Kasumi-1 (cell line): Measurements from ENCODE around the gene IFNL4.
"Not testable (repeated sequence)": the region's sequence is repeated elsewhere in the genome, so short reads cannot be mapped to it uniquely, and the experiment has no call there.

Experiments
- DNase-seq, 2 experiments: peaks; one replicate each; lab custom pipeline; 2025; lab: John Stamatoyannopoulos, UW

Gene IFNL4

GRCh38 chr19:39223703-39224279 is 24.9 kb downstream of the IFNL4 start:
- DNase-seq = peak; percentile 52 to 69

DNA sequence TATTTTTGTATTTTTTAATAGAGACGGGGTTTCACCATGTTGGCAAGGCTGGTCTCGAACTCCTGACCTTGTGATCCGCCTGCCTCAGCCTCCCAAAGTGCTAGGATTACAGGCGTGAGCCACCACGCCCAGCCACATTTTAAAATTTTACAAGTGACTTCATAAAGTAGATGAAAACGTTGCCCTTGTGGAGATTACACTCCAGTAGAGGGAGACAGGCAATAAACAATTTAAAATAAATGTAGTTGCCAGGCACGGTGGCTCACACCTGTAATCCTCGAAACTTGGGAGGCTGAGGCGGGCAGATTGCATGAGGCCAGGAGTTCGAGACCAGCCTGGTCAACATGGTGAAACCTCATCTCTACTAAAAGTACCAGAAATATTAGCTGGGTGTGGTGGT is 29.5 kb downstream of the IFNL4 start:
- DNase-seq = peak in 1 of 2 experiments; percentile 9

DNA sequence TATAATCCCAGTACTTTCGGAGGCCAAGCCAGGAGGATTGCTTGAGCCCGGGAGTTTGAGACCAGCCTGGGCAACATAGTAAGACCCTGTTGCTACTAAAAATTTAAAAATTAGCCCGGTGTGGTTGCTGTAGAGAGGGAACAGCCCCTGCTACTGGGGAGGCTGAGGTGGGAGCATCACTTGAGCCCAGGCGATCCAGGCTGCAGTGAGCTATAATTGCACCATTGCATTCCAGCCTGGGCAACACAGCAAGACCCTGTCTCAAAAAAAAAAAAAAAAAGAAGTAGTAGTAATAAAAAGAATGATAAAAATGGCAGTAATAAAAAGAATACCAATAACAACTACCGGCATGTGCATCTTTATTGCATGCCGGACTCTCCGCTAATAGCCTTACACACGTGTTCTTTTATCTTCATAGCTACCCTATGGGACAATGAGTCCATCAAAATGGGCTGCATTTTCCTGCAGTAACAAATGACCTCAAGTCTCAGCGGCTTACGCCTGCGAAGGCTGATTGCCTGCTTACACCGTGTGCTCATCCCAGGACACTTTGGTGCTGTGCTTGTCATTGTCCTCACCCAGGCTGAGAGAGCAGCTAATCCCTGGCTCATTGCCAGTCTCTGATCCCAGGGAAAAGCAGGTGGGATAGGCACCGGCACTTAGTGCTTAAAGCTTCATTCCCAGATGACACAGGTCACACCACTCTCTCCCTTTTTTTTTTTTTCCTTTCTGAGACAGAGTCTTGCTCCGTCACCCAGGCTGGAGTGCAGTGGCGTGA is 30.2 kb downstream of the IFNL4 start:
- no peak for DNase-seq

GRCh38 chr19:39217094-39217493 is 31.6 kb downstream of the IFNL4 start:
- DNase-seq = no peak

DNA sequence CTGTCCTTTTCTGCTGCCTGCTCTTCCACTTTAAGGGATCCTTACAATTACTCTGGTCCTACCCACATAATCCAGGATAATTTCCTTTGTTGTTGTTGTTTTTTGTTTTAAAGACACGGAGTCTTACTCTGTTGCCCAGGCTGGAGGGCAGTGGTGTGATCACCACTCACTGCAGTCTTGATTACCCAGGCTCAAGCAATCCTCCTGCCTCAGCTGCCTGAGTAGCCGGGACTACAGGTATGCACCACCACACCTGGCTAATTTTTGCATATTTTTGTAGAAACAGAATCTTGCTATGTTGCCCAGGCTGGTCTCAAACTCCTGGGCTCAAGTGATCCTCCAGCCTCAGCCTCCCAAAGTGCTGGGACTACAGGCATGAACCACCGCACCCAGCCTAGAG is 33.3 kb downstream of the IFNL4 start:
- not testable (repeated sequence) for DNase-seq

DNA sequence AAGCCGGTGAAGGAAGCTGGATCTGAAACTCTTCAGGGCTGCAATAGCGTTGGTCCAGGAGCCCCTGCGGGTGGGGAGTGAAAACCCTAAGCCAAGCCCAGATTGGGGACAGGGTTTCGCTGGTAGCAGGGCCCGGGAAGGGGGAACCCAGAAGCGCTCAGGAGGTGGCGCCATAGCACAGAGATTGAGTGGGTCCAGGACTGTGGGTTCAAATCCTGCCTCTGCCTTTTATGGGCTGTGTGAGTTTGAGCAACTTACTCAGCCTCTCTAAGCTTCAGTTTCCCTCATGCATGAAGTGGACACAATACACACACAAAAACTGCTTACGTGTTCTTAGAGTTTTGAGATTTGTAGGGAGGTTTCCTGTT is 36.3 kb downstream of the IFNL4 start:
- DNase-seq = peak; percentile 33 to 44

- DNase-seq = no peak
Observed at GRCh38 chr19:39211731-39212374, 36.8 kb downstream of the IFNL4 start.

DNA sequence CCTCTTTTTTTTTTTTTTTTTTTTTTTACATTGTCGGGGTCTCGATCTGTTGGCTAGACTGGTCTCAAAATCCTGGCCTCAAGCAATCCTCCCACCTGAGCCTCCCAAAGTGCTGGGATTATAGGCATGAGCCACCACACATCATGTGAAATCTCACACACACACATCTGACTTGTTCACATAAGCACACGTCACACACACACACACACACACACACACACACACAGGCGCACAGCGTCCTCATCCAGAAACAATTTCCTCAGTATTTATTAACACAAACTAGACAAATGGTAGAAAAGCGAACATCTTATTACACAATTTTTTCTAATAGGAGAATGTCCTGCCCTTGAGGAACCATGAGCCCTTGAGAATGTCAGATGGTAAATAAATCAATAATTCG is 39.5 kb downstream of the IFNL4 start:
- no peak for DNase-seq

DNA sequence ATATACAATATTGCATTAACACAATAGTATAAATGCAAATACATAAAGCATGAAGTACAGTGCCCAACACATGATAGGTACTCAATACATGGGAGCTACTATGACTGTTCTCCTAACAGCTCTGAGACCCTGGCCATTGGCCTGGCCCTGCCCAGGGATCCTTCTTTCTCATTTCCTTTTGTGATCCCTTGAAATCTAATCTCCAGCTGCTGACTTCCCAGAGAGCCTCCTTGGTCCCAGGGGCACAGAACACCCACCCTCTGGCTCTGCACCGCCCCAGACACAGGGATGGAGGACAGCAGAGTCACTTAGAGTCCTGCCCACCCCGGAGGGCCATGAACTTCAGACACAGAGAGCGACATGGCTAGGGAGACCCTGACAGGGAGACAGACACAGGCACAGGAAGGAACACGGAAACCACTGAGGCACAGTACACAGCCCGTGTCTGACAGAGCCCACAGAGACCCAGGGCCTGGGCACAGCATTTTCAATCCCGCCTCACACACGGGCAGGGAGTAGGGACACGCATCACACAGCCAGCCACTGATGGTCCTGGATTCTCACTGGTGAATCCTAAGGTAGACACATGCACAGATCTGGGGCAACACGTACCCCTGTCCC is 40.4 kb downstream of the IFNL4 start:
- no peak for DNase-seq

- no peak for DNase-seq
Observed at GRCh38 chr19:39207293-39207836, 41.3 kb downstream of the IFNL4 start.

DNA sequence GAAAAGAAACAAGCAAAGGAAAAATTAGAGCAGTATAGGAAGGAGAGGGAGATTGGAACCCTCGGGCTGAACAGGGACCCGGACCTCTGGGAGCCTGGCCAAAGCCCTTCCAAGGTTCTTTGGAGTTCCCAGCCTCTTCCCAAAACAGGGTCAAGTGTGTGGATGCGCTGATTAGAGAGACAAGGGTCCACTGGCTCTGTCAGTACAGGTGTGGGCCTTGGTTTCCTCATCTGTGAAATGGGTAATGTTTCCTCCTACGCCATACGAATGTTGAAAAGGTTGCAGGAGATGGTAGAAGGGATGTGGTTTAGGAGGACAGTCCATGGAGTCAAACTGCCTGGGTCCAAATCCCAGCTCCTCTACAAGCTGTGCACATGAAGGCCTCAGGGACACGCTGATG is 42.5 kb downstream of the IFNL4 start:
- DNase-seq = no peak

DNA sequence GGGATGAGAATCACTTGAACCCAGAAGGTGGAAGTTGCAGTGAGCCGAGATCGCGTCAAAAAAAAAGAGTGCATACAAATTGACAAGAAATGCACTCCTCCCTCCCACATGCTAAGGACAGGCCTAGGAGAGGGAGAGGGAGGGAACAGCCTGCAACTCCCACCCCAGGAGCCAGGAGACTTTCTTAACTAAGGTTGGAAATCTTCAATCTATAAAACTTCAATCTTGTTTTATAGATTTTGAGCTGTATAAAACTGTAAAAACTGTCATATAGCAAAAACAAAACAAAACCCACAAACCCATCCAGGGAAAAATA is 43.2 kb downstream of the IFNL4 start:
- no peak for DNase-seq

GRCh38 chr19:39203372-39204341 is 45.0 kb downstream of the IFNL4 start, which contains the start of gene SYCN:
TSS of gene SYCN (minus strand) at chr19:39204263. CDS start at chr19:39204254, 9 bp downstream.
- DNase-seq = no peak

DNA sequence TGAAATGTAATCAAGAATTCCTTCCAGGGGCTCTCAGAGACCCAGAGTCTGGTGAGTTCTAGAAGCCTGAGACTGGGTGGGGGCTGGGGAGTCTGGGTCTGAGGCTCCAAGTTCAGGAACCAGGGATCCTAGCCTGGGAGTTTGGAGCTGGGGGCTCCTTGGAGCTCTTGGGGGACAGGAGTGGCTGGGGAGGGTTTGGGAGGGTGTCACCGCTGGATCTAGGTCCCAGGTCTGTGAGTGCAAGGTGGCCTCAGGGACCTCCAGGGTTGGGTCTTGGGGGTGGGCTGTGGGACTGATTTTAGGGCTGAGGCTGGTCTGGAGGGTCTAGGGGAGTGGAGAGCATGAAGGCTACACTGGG is 45.7 kb downstream of the IFNL4 start:
- no peak for DNase-seq

GRCh38 chr19:39200803-39201115 is 47.9 kb downstream of the IFNL4 start:
- no peak for DNase-seq

- no peak for DNase-seq
Observed at GRCh38 chr19:39200066-39200802, 48.4 kb downstream of the IFNL4 start.

DNA sequence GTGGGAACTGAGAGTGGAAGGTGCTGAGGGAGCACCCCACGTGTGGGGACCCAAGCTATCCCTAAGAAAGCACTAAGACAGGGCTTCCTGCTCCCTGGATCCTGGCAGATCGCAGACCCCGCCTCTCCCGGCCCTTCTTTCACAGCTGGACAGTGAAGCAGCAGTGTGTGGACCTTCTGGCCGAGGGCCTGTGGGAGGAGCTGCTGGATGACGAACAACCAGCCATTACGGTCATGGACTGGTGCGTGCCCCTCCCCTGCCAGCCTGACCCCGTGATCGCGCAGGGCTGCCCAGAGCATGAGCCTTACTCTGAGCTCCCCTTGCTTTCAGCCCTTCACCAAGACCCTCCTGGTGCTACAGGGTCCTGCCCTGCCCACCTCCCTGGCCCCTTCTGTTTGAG is 49.6 kb downstream of the IFNL4 start:
- no peak for DNase-seq

DNA sequence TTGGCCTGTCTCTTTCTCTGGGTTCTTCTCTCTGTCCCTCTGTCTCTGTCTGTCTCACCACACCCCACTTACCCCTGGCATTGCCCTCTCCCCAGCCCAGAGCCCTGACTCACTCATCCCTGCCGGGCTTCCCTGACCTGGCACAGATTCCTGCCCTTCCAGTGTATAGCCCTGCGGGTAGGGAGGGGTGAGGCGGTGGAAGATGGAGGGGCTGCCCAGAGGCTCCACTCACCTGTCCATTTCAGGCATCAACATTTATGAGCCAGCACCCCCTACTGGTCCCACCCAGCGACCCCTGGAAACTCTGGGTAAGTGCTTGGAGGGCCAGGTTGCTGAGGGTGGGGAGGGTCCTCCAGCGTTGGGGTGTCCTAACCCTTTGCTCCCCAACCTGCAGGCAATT is 50.8 kb downstream of the IFNL4 start:
- no peak for DNase-seq

DNA sequence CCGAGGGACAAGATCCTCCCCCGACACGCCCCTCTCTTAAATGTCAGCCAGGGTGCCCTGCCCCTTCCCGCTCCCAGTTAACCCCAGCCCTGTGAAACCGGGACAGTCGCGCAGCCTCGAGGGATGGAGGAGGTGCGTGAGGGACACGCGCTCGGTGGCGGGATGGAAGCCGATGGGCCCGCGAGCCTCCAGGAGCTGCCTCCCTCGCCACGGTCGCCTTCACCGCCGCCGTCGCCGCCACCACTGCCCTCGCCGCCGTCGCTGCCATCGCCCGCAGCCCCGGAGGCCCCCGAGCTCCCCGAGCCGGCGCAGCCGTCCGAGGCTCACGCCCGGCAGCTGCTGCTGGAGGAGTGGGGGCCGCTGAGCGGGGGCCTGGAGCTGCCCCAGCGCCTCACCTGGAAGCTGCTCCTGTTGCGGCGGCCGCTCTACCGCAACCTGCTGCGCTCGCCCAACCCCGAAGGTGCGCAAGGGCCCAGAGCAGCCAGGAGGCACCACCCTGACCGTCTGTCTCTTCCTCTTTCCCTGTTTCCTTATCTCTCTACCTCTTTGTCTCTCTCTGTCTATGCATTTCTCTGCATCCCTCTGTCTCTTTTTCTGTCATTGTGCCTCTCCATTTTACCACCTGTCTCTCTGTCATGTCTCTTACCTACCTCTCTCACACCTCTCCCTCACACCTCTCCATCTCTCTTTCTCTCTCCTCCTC is 51.6 kb downstream of the IFNL4 start, which contains the start of gene NCCRP1:
Gene NCCRP1 (plus strand): TSS at position 105 of the 703 bp plus-strand sequence. CDS start 19 bp downstream, at position 124.
- no peak for DNase-seq

- DNase-seq = no peak
Observed at GRCh38 chr19:39196320-39196719, 52.3 kb downstream of the IFNL4 start.
